HFFc6 (cell line): ENCODE data around the gene MBOAT1. TPM values are rescaled to one million over a fixed set of nuclear protein-coding genes. Genes with fewer than 3 reads are reported as not detected.

ENCODE experiments used
- DNase-seq: peaks from one replicate; pipeline ENCODE4 v3.0.0-alpha.2; 2018
- H3K27ac Mint-ChIP-seq: 2 replicates; pipeline ENCODE4 v1.8.0; 2020; ENCODE audit warnings: mild to moderate bottlenecking, mixed read lengths
- H3K27me3 Mint-ChIP-seq: 2 replicates; pipeline ENCODE4 v1.8.0; 2021; ENCODE audit warnings: mild to moderate bottlenecking, moderate library complexity, mixed read lengths; ENCODE audit not compliant: insufficient read depth
- H3K36me3 Mint-ChIP-seq: 2 replicates; pipeline ENCODE4 v1.8.0; 2021; ENCODE audit warnings: low read depth, mixed read lengths
- H3K4me1 Mint-ChIP-seq: 2 replicates; pipeline ENCODE4 v1.8.0; 2020; ENCODE audit warnings: low read depth, mixed read lengths
- H3K4me3 Mint-ChIP-seq: 2 replicates; pipeline ENCODE4 v1.8.0; 2020; ENCODE audit warnings: mild to moderate bottlenecking, moderate library complexity, mixed read lengths
- H3K9me3 Mint-ChIP-seq: 2 replicates; pipeline ENCODE4 v1.8.0; 2020; ENCODE audit warnings: mild to moderate bottlenecking, mixed read lengths
- total RNA-seq, 6 experiments: library from RNA; stranded (reverse); fragmentation: NEBNext Ultra II Directional; extraction: Animal tissue kit (Norgen Biotek cat#: 25700); gene quantifications; 2 replicates in 1 of 6; 3 replicates in 5 of 6; pipeline ENCODE4 v1.2.3, GENCODE V29; 2021
- TF ChIP-seq, protein P1 (sequence below): fragments of 200-600 bp; sonication (generic); IDR thresholded peaks from 2 replicates; pipeline ENCODE4 v1.5.0; 2021; ENCODE audit warnings: antibody characterized with exemption, mild to moderate bottlenecking

The MBOAT1 gene
- total RNA-seq, 6 experiments from 2014 or later: 5.4 to 7.7 (median 6.1) TPM

DNA sequence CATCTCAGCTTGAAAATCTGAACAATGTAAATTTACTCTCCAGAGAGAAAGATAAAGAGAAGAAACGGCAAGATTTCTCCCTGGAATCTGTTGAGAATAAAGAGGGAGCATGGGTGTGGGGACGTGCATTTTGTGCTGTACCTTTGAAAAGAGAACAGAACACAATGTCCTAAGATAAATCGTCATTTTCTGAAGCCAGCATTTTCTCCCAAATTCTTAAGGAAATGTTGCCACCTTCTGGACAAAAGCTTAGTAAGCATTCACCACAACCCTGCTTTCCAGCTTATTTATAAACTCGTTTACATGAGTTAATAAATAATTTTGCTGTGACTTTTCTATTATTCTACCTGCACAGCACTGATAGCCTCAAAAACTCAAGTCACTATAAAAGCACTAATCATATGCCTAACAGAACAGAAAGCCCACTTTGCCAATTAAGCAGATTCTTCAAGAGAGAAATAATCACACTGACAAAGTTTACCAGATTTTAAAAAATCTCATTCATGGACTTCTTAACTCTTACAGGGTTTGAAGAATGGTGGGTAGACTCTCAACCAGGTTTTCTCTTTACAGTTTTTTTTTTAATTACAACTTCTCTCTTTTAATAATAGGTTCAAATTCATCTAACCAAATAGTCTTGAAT, 155.8 kb downstream of the MBOAT1 start:
- H3K9me3 Mint-ChIP-seq: no peaks in the 10 kb centered on the region
- no peak overlapping the region for H3K27ac Mint-ChIP-seq
- no peak overlapping the region for H3K4me3 Mint-ChIP-seq
- H3K4me1 Mint-ChIP-seq: no peaks in the 10 kb centered on the region
- H3K27me3 Mint-ChIP-seq: no peaks in the 10 kb centered on the region; the same call in 1 of the 2 replicates
- DNase-seq: peak; percentile 42
- TF ChIP-seq, protein P1, sequence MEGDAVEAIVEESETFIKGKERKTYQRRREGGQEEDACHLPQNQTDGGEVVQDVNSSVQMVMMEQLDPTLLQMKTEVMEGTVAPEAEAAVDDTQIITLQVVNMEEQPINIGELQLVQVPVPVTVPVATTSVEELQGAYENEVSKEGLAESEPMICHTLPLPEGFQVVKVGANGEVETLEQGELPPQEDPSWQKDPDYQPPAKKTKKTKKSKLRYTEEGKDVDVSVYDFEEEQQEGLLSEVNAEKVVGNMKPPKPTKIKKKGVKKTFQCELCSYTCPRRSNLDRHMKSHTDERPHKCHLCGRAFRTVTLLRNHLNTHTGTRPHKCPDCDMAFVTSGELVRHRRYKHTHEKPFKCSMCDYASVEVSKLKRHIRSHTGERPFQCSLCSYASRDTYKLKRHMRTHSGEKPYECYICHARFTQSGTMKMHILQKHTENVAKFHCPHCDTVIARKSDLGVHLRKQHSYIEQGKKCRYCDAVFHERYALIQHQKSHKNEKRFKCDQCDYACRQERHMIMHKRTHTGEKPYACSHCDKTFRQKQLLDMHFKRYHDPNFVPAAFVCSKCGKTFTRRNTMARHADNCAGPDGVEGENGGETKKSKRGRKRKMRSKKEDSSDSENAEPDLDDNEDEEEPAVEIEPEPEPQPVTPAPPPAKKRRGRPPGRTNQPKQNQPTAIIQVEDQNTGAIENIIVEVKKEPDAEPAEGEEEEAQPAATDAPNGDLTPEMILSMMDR: peak; percentile 80
- no peaks in the 10 kb centered on the region for H3K36me3 Mint-ChIP-seq

DNA sequence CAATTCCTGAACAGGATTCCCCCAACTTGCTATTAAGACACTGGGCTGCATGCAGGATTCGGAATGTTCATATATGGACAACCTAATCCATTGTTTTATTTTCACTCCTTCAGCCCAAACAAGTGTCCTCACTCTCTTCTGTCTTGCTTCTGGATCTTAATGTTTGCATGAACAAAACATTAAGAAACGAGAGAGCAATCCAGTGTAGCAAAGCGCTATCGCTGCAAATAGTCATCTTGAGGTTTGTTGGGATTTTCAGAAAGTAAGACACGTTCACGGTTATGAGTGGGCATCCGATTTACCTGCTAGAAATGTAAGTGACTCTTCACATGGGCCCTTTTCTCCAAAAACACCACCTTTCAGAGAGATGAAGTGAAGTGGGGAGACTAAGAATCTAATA, 156.4 kb downstream of the MBOAT1 start:
- Mint-ChIP-seq H3K36me3 (no peaks in the 10 kb centered on the region), H3K27ac (no peak overlapping the region)
- TF ChIP-seq, protein P1: no peak

More for the DNA sequence above, 156.4 kb downstream of the MBOAT1 start:
- no peaks in the 10 kb centered on the region for H3K9me3 Mint-ChIP-seq
- no peaks in the 10 kb centered on the region for H3K4me1 Mint-ChIP-seq
- H3K27me3 Mint-ChIP-seq: no peaks in the 10 kb centered on the region; the same call in 1 of the 2 replicates
- H3K4me3 Mint-ChIP-seq: no peak overlapping the region
- DNase-seq: no peak

Other genes starting within 250 kb of the MBOAT1 start
- 10 to 100 TPM; 16.3 to 18.5 (median 17.3) TPM for gene E2F3, start 189.4 kb upstream of the MBOAT1 start, total RNA-seq